ENCODE measurements around the gene NLN.

DNA sequence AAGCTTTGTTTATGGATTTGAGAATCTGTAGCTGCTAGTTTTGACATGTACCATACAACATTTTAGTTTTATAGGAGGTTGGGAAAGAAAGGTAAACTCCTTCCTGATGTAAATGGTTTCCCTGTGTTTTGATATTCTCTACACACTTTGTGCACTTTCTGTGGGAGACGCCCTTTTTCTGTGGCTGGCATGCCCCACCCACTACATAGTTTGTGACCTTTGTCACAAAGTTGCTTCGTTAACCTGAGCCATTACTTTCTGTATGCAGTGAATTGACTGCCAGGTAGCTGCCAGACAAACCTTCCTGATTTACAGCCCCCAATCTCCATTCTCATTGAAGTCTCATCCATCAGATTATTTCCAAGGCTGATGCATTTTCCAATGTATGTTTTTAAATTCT lies 90.6 kb downstream of the NLN start:
- TF ChIP-seq TBL1XR1 (IDR thresholded peaks at IDR 0.05; ENCODE audit: borderline replicate concordance, low read length, partially characterized antibody) (no peak), NCOA1 (CRISPR knock-in tag; IDR thresholded peaks at IDR 0.05) (no peak), TCF7L2 (IDR thresholded peaks at IDR 0.05; ENCODE audit: low read depth, low read length) (no peak), NR1H2 (CRISPR knock-in tag; IDR thresholded peaks at IDR 0.05; ENCODE audit: borderline replicate concordance, low read depth) (no peak)
- TF ChIP-seq, protein P1, sequence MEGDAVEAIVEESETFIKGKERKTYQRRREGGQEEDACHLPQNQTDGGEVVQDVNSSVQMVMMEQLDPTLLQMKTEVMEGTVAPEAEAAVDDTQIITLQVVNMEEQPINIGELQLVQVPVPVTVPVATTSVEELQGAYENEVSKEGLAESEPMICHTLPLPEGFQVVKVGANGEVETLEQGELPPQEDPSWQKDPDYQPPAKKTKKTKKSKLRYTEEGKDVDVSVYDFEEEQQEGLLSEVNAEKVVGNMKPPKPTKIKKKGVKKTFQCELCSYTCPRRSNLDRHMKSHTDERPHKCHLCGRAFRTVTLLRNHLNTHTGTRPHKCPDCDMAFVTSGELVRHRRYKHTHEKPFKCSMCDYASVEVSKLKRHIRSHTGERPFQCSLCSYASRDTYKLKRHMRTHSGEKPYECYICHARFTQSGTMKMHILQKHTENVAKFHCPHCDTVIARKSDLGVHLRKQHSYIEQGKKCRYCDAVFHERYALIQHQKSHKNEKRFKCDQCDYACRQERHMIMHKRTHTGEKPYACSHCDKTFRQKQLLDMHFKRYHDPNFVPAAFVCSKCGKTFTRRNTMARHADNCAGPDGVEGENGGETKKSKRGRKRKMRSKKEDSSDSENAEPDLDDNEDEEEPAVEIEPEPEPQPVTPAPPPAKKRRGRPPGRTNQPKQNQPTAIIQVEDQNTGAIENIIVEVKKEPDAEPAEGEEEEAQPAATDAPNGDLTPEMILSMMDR (CRISPR knock-in tag; IDR thresholded peaks at IDR 0.05): no peak

All from HepG2 (cell line).